Dendritic cell treated with granulocyte-macrophage colony-stimulating factor and Interleukin-4, amounts not matched to agents 40 ng/mL and 50 ng/mL, for 4 days (primary cell): ENCODE results near the gene FAM25C.
"Not testable (repeated sequence)": the region's sequence is repeated elsewhere in the genome, so short reads cannot be mapped to it uniquely, and the experiment has no call there.

Source experiments
- H3K27ac Mint-ChIP-seq: one replicate; pipeline ENCODE4 v1.8.0; 2022; ENCODE audit warnings: mild to moderate bottlenecking, mixed read lengths
- H3K27me3 Mint-ChIP-seq: one replicate; pipeline ENCODE4 v1.8.0; 2022; ENCODE audit warnings: mild to moderate bottlenecking, mixed read lengths
- H3K36me3 Mint-ChIP-seq: one replicate; pipeline ENCODE4 v1.8.0; 2022; ENCODE audit warnings: low read depth, mixed read lengths
- H3K4me1 Mint-ChIP-seq: one replicate; pipeline ENCODE4 v1.8.0; 2022; ENCODE audit warnings: low read depth, mixed read lengths
- H3K4me3 Mint-ChIP-seq: one replicate; pipeline ENCODE4 v1.8.0; 2022; ENCODE audit warnings: mild to moderate bottlenecking, moderate library complexity, mixed read lengths
- H3K9me3 Mint-ChIP-seq: one replicate; pipeline ENCODE4 v1.8.0; 2022; ENCODE audit warnings: mixed read lengths
- intact Hi-C: fragments of 100-400 bp; cut with micrococcal nuclease; formaldehyde crosslinking; loops from one replicate; pipeline ENCODE4 v1.15.0; 2022

The FAM25C gene

DNA sequence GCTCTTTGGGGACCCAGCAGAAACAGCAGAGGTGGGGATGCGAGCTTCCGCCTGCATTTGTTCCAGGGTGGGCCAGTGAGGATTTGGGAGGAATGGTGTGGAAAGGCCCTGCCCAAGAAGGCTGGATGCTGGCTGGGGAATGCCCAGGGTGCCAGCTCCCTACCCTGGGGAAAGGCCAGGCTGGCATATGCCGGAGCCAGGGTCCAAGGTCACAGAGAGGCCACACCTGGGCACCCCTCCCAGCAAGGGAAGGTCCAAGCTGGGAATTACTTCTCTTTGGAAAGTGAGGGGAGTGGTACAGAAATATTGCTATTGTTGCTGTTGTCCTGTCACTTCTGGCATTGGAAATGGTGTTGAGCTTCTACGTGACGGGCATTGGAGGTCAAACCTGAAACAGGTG, 28.0 kb downstream of the FAM25C start:
- intact Hi-C loops, H3K36me3 Mint-ChIP-seq, H3K9me3 Mint-ChIP-seq, H3K27ac Mint-ChIP-seq, H3K27me3 Mint-ChIP-seq, H3K4me3 Mint-ChIP-seq, H3K4me1 Mint-ChIP-seq: not testable (repeated sequence)

DNA sequence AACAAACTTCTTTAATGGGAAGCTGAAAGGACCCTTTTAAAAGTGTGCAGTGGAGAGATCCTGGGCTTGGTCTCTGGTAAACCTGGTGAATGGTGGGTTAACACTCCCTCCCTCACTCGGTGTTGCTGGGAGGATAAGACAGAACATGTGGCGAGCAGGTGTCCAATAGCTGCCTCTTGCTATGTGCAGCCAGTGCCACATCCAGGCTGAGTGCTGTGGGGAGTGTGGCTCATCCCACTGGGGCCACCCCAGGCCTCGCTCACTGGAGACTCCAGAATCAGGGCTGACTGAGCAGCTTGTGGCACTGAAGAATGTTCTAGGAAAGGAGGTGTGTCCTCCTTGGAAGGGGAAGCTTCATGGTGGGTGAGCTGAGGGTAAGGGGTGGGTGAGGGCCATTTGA, 29.5 kb downstream of the FAM25C start:
- H3K4me1 Mint-ChIP-seq, H3K27me3 Mint-ChIP-seq, H3K4me3 Mint-ChIP-seq, H3K27ac Mint-ChIP-seq, H3K36me3 Mint-ChIP-seq, H3K9me3 Mint-ChIP-seq, intact Hi-C loops: not testable (repeated sequence)

DNA sequence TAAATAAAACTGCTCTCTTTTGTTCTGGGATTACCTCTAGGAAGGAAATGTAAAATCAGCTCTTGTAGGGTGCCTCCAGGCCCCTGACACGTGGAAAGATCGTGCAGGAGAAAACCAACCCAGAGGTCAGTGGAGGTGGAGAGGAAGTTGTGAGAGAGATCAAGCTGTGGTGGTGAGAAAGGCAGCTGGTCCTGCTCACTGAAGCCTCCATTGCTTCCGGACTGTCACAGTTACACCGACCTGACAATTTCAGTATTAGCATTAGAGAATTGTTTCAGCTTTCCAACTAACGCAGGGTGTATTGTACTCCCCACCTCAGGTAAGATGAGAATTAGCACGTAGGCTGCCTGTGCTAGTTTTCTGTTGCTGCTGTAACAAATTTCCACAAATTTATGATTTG, 30.6 kb downstream of the FAM25C start:
- intact Hi-C loops, H3K36me3 Mint-ChIP-seq, H3K27me3 Mint-ChIP-seq, H3K4me1 Mint-ChIP-seq, H3K9me3 Mint-ChIP-seq, H3K27ac Mint-ChIP-seq, H3K4me3 Mint-ChIP-seq: not testable (repeated sequence)

DNA sequence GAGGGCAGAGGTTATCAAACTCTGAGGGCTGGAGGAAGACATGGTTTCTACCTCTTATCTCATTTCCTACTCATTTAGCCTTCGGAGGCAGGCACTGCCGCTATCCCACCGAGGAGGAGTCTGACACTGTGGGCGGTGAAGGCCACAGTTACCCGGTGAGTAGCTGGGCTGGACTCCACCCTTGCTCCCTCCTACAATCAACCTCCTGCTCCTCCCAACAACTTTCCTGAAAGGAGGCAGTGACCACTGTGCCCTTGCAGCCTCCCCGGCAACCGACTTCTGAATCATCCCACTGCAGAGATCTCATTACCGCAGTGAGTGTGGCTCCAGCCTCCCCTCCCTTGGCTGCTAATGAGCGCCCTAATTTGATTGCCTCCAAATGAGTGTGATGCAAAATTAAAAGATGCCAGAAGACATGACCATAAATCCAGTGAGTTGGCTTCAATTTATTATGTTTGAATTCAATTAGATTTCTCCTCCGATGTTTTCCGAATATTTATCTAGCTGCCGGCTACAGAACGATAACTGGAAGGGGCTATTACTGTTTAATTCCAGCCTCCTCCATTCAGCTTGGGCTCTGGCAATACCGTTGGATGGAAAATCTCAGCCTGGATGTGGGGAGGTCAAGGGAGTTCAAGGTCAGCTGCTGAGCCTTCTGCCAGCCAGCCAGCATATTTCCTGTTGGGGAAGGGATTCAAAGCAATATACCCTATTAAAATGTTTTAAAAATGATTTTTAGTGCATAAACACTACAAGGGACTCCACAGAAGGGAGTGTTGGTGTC, 35.1 kb downstream of the FAM25C start:
- H3K4me3 Mint-ChIP-seq, H3K36me3 Mint-ChIP-seq, H3K9me3 Mint-ChIP-seq: not testable (repeated sequence)

DNA sequence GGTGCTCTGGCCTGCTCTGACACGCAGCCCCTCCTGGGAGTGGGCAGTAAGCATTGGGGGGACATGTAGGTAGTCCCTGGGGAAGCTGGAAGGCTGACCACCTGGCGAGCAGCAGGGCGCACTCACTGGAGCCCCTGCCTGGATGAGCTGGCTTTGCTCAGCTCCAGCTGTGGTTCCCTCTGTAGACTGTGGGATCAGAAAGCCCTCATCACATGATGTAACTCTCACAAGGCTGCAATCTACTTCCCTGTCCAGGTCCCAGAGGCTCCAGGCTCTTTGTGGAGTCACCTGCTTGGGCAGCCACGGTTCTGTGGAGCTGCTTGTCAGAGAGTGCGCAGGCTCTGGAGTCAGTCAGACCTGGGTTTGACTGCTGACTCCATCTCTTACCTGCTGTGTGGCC, 36.8 kb downstream of the FAM25C start:
- intact Hi-C loops, H3K36me3 Mint-ChIP-seq, H3K9me3 Mint-ChIP-seq, H3K4me1 Mint-ChIP-seq, H3K4me3 Mint-ChIP-seq, H3K27me3 Mint-ChIP-seq, H3K27ac Mint-ChIP-seq: not testable (repeated sequence)

More for the DNA sequence above, 35.1 kb downstream of the FAM25C start:
- H3K27me3 Mint-ChIP-seq, H3K27ac Mint-ChIP-seq, intact Hi-C loops, H3K4me1 Mint-ChIP-seq: not testable (repeated sequence)

DNA sequence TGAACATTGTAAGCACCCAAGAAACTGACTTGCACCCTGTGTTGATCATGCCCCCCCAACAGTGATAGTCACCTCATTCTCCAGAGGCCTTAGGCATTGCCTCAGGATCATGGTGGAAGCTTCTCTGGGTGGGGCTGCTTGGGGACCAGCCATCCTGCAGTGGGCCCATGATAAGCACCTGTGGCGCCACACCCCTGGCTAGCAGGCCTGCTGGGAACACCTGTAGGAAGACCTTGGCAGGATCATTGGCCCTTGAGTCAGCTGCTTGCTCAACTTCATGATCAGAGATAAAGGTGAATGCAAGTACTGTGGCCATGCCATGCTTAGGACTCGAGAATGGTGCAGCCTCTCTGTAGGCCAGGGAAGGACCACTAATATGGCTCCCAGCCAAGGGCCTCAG, 38.9 kb downstream of the FAM25C start:
- H3K36me3 Mint-ChIP-seq, H3K27me3 Mint-ChIP-seq, H3K27ac Mint-ChIP-seq, intact Hi-C loops, H3K9me3 Mint-ChIP-seq, H3K4me3 Mint-ChIP-seq, H3K4me1 Mint-ChIP-seq: not testable (repeated sequence)

DNA sequence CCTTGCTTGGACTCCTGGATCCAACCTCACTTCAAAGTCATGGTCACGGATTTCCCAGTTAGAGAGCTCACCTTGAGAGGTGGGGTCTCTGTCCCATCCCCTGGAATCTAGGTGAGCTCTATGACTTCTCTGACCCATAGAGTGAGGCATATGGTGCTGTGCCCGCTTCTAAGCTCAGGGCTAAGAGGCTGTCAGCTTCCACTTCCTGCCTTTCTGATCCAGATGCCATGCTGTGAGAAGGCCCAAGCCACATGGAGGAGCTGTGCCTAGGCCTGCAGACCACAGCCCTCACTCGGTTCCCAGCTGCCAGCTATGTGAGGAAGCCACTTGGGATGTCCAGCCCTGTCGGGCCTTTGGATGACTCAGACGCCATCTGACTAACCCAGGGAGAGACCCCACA, 39.9 kb downstream of the FAM25C start:
- H3K27ac Mint-ChIP-seq, H3K36me3 Mint-ChIP-seq, H3K4me3 Mint-ChIP-seq, H3K4me1 Mint-ChIP-seq, intact Hi-C loops, H3K9me3 Mint-ChIP-seq, H3K27me3 Mint-ChIP-seq: not testable (repeated sequence)

DNA sequence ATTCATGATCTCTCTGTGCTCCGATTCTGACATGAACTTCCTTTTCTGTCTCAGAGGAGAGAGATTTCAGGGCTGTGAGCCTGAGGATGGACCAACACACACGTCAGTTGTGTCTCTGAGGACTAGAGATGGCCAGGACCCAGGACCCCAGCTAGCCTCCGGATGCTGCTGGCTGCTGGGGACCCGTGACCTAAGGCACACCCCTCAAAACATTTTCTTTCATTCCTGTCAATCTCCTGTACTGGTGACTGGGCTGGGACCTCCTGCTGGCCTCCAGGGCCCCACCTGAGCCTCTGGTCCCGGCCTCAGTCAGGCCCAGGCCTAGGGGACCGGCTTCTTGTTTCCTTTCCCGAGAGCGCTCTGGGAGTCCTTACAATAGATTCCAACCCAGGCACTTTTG, 42.4 kb downstream of the FAM25C start:
- H3K27me3 Mint-ChIP-seq, intact Hi-C loops, H3K4me1 Mint-ChIP-seq, H3K36me3 Mint-ChIP-seq, H3K4me3 Mint-ChIP-seq, H3K27ac Mint-ChIP-seq, H3K9me3 Mint-ChIP-seq: not testable (repeated sequence)

DNA sequence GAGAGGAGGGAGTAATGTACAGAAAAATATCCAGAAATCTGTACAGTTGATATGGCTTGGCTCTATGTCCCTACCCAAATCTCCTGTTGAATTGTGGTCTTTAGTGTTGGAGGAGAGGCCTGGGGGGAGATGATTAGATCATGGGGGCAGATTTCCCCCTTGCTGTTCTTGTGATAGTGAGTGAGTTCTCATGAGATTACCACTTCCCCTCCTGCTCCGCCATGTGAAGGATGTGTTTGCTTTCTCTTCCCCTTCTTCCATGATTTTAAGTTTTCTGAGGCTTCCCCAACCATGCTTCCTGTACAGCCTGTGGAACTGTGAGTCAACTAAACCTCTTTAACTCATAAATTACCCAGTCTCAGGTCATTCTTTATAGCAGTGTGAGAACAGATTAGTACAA, 52.2 kb downstream of the FAM25C start:
- H3K9me3 Mint-ChIP-seq, H3K36me3 Mint-ChIP-seq, intact Hi-C loops, H3K27me3 Mint-ChIP-seq, H3K4me1 Mint-ChIP-seq, H3K4me3 Mint-ChIP-seq: not testable (repeated sequence)
- H3K27ac Mint-ChIP-seq = peak overlapping the region; percentile 34
